Measurements from ENCODE around the gene MSH5. TPM values are rescaled to one million over a fixed set of nuclear protein-coding genes. Genes with fewer than 3 reads are reported as not detected.

The MSH5 gene
- total and polyA plus RNA-seq, 9 of the 15 experiments (the other 6 are each of a cell fraction or from before 2014, with no cell fraction given): 12.5 to 104 (median 46.6) TPM

- TF ChIP-seq CCAR2 (IDR thresholded peaks at IDR 0.05; ENCODE audit: low read depth, low read length) (no peak), FOXA3 (CRISPR knock-in tag; conservative IDR thresholded peaks at IDR 0.05 in 1 of 2, IDR thresholded peaks at IDR 0.05 in 1 of 2) (peak in 1 of 2 experiments; percentile 63; a peak in 1 of 4 replicates), LEF1 (IDR thresholded peaks at IDR 0.05) (0 out of 2 replicates have a peak, but pooled peaks have one; percentile 48), NBN (IDR thresholded peaks at IDR 0.05; ENCODE audit: low read depth) (peak; percentile 55; the same call in 1 of the 2 replicates), ARID1B (IDR thresholded peaks at IDR 0.05) (peak; percentile 78), MYBL2 (IDR thresholded peaks at IDR 0.05; ENCODE audit: low read depth) (no peak), MYBL2 (CRISPR knock-in tag; IDR thresholded peaks at IDR 0.05; ENCODE audit: borderline replicate concordance) (no peak), GATA2 (CRISPR knock-in tag; IDR thresholded peaks at IDR 0.05) (peak; percentile 49), CBFA2T2 (conservative IDR thresholded peaks at IDR 0.05) (peak; percentile 25; the same call in 1 of the 2 replicates), CC2D1A (IDR thresholded peaks at IDR 0.05) (peak; percentile 54), RBM34 (IDR thresholded peaks at IDR 0.05; ENCODE audit: borderline replicate concordance, insufficient read depth, low read length) (no peak), CTCF (IDR thresholded peaks at IDR 0.05 in 2 of 3, conservative IDR thresholded peaks at IDR 0.05 in 1 of 3; ENCODE audit: insufficient read depth in 2 of 3, low read depth in 1 of 3, low read length in 3 of 3) (no peak), ATF1 (CRISPR knock-in tag; IDR thresholded peaks at IDR 0.05) (no peak), ATF1 (tag; IDR thresholded peaks at IDR 0.05) (peak; percentile 54), ZFPM2 (CRISPR knock-in tag; IDR thresholded peaks at IDR 0.05) (peak; percentile 34; the same call in 1 of the 2 replicates), THRAP3 (IDR thresholded peaks at IDR 0.05; ENCODE audit: borderline replicate concordance) (peak; percentile 29; the same call in 1 of the 2 replicates), CBFA2T3 (IDR thresholded peaks at IDR 0.05) (peak; percentile 69), ZNF407 (IDR thresholded peaks at IDR 0.05; ENCODE audit: low read depth) (no peak), ELF1 (tag; IDR thresholded peaks at IDR 0.05) (no peak)
Observed at GRCh38 chr6:31794294-31794865, 54.6 kb downstream of the MSH5 start (continued).
